ENCODE data around the gene MAPRE3. TPM values are rescaled to one million over a fixed set of nuclear protein-coding genes. Genes with fewer than 3 reads are reported as not detected.

Gene MAPRE3
- total RNA-seq, result 1 to 10 TPM; 1.6 to 1.8 TPM

GRCh38 chr2:26970244-26970927 is at the start of gene MAPRE3:
Gene MAPRE3, plus strand, starts transcription at chr2:26970637. Its CDS starts 51,582 bp downstream, at chr2:27022219.

GRCh38 chr2:27032495-27033252 is 62.2 kb downstream of the MAPRE3 start, which contains the start of gene TMEM214:
Gene TMEM214, plus strand, starts transcription at chr2:27032965. Its CDS starts 51 bp downstream, at chr2:27033016.

DNA sequence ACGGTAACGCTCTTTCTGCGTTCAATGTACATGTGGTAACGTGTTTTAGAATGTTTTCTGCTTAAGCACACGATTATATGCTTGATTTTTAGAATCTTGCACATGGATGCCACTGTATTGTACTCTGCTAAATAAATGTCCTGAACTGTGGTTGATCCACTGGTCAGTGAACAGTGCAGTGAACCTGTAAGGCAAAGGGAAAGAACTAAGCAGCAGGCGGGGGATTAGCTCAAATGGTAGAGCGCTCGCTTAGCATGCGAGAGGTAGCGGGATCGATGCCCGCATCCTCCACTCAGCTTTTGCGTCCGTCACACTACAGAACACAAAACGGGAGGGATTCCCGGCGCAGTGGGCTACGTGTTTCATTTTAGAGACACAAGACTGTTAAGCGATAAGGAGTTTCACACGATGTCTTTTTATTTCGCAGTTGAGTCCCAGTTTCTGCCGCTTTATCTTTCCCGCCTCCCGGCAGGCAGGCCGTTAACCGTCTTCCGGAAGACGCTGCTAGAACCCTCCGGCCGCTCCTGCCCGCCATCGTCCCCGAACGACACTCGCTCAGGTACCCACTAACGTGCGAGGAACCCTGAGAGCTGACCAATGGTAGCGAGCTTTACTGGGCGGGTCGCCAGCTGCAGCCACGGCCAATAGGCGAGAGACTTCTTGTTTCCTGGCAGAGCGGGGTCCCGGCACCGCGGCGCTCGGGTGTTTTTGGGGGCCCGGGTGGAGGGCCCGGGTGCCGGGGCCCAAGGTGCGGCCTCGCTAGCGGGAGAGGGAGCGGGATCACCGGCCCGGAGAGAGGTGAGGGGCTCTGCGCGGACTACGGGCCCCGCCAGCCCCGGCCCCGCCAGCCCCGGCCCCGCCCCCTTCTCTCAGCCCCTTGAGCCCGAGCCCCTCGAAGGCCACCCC is 80.8 kb downstream of the MAPRE3 start, which contains the start of gene AGBL5:
TSS of gene AGBL5 (plus strand) at position 673 of the 906 bp plus-strand sequence. CDS start 1,291 bp downstream, outside the sequence.

GRCh38 chr2:27071277-27071989 is 101.0 kb downstream of the MAPRE3 start, which contains the start of gene OST4:
Gene OST4, minus strand, starts transcription at chr2:27071654.

Other genes starting within 250 kb of the MAPRE3 start
- gene SLC35F6, start 206.4 kb upstream of the MAPRE3 start, total RNA-seq, result 10 to 100 TPM; 17.9 to 18.6 TPM
- 10 to 100 TPM; 31.0 to 33.8 TPM for gene CENPA, start 184.6 kb upstream of the MAPRE3 start, total RNA-seq
- under 1 TPM in 1 of 2 experiments, not detected in 1; 0.17 TPM for gene DPYSL5, start 122.5 kb upstream of the MAPRE3 start, total RNA-seq
- gene TMEM214, start 62.3 kb downstream of the MAPRE3 start, total RNA-seq, result 10 to 100 TPM; 69.5 to 69.7 TPM
- gene AGBL5, start 81.0 kb downstream of the MAPRE3 start, total RNA-seq, result 10 to 100 TPM; 16.0 to 17.1 TPM
- 100 to 1,000 TPM; 369 to 380 TPM for gene OST4, start 101.0 kb downstream of the MAPRE3 start, total RNA-seq
- 1 to 10 TPM; 1.0 to 1.1 TPM for gene EMILIN1, start 108.0 kb downstream of the MAPRE3 start, total RNA-seq
- 10 to 100 TPM; 10.1 to 11.1 TPM for gene KHK, start 116.1 kb downstream of the MAPRE3 start, total RNA-seq
- gene CGREF1, start 148.5 kb downstream of the MAPRE3 start, total RNA-seq, result 1 to 10 TPM; 1.4 to 1.5 TPM
- under 1 TPM in 1 of 2 experiments, not detected in 1; 0.51 TPM for gene ABHD1, start 153.2 kb downstream of the MAPRE3 start, total RNA-seq
- gene PREB, start 164.0 kb downstream of the MAPRE3 start, total RNA-seq, result 10 to 100 TPM; 58.4 to 62.1 TPM
- gene PRR30, start 168.8 kb downstream of the MAPRE3 start, total RNA-seq, result not detected
- gene TCF23, start 178.4 kb downstream of the MAPRE3 start, total RNA-seq, result not detected
- gene ATRAID, start 241.4 kb downstream of the MAPRE3 start, total RNA-seq, result 10 to 100 TPM; 69.8 to 70.7 TPM
- 10 to 100 TPM; 19.7 to 21.1 TPM for gene SLC5A6, start 241.6 kb downstream of the MAPRE3 start, total RNA-seq
- gene CAD, start 246.7 kb downstream of the MAPRE3 start, total RNA-seq, result 10 to 100 TPM; 45.1 to 47.0 TPM